ENCODE data around the gene FLCN.
"Not testable (repeated sequence)": the region's sequence is repeated elsewhere in the genome, so short reads cannot be mapped to it uniquely, and the experiment has no call there.

FLCN gene

DNA sequence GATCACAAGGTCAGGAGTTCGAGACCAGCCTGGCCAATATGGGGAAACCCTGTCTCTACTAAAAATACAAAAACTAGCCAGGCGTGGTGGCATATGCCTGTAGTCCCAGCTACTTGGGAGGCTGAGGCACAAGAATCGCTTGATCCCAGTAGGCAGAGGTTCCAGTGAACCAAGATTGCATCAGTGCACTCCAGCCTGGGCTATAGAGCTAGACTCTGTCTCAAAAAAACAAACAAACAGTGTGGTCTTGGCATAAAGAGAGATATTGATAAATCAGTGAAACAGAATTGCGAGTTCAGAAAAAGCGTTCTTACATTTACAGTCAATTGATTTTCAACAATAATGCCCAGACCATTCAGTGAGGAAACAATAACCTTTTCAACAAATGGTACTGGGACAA, 41.5 kb downstream of the FLCN start:
- not testable (repeated sequence) for H3K27me3 ChIP-seq (ENCODE audit: control insufficient read depth, insufficient read depth, low read length); H3K4me3 ChIP-seq (ENCODE audit: low read length); H3K27ac ChIP-seq (ENCODE audit: low read length); H3K9ac ChIP-seq (ENCODE audit: low read length); H3K4me1 ChIP-seq (ENCODE audit: control insufficient read depth, low read depth, low read length); H3K36me3 ChIP-seq (ENCODE audit: control insufficient read depth, low read depth, low read length); H3K9me3 ChIP-seq (ENCODE audit: control insufficient read depth, low read depth, low read length)

DNA sequence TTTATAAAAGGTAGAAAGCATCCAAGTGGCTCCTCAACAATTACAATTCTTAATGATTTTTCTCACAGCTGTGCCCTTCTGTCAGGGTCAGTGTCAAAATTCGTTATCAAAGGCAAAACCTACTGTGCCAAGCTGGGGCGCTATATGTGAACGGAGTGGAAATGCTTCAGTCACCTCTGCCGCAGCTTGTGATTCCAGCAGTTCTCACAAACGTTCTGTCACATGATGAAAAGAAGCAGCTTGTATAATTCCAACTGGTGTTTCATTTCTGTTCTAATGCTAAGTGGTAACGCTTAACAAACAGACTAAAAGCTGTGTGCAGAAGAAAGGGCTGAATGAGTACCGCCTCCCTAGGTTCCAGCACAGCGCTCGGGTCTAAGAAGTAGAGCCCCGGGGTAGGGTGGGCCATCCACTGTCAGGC, 45.0 kb downstream of the FLCN start:
- no peaks in the 10 kb centered on the region for H3K27me3 ChIP-seq (ENCODE audit: control insufficient read depth, insufficient read depth, low read length)
- H3K9me3 ChIP-seq (ENCODE audit: control insufficient read depth, low read depth, low read length) = no peaks in the 10 kb centered on the region
- H3K27ac ChIP-seq (ENCODE audit: low read length) = no peak overlapping the region
- H3K4me1 ChIP-seq (ENCODE audit: control insufficient read depth, low read depth, low read length) = no peaks in the 10 kb centered on the region
- H3K9ac ChIP-seq (ENCODE audit: low read length) = no peak overlapping the region
- H3K36me3 ChIP-seq (ENCODE audit: control insufficient read depth, low read depth, low read length) = no peaks in the 10 kb centered on the region
- H3K4me3 ChIP-seq (ENCODE audit: low read length) = no peak overlapping the region

GRCh38 chr17:17191346-17191792, 45.6 kb downstream of the FLCN start:
- H3K9ac ChIP-seq (ENCODE audit: low read length) = no peak overlapping the region
- no peak overlapping the region for H3K27ac ChIP-seq (ENCODE audit: low read length)

GRCh38 chr17:17190188-17190587, 46.8 kb downstream of the FLCN start:
- Histone ChIP-seq H3K36me3 (ENCODE audit: control insufficient read depth, low read depth, low read length) (no peaks in the 10 kb centered on the region), H3K4me1 (ENCODE audit: control insufficient read depth, low read depth, low read length) (no peaks in the 10 kb centered on the region), H3K9me3 (ENCODE audit: control insufficient read depth, low read depth, low read length) (no peaks in the 10 kb centered on the region), H3K27ac (ENCODE audit: low read length) (no peak overlapping the region), H3K27me3 (ENCODE audit: control insufficient read depth, insufficient read depth, low read length) (no peaks in the 10 kb centered on the region), H3K4me3 (ENCODE audit: low read length) (no peak overlapping the region), H3K9ac (ENCODE audit: low read length) (no peak overlapping the region)

More at GRCh38 chr17:17191346-17191792, 45.6 kb downstream of the FLCN start:
- Histone ChIP-seq H3K4me3 (ENCODE audit: low read length) (no peak overlapping the region), H3K9me3 (ENCODE audit: control insufficient read depth, low read depth, low read length) (no peaks in the 10 kb centered on the region), H3K27me3 (ENCODE audit: control insufficient read depth, insufficient read depth, low read length) (no peaks in the 10 kb centered on the region), H3K36me3 (ENCODE audit: control insufficient read depth, low read depth, low read length) (no peaks in the 10 kb centered on the region), H3K4me1 (ENCODE audit: control insufficient read depth, low read depth, low read length) (no peaks in the 10 kb centered on the region)

DNA sequence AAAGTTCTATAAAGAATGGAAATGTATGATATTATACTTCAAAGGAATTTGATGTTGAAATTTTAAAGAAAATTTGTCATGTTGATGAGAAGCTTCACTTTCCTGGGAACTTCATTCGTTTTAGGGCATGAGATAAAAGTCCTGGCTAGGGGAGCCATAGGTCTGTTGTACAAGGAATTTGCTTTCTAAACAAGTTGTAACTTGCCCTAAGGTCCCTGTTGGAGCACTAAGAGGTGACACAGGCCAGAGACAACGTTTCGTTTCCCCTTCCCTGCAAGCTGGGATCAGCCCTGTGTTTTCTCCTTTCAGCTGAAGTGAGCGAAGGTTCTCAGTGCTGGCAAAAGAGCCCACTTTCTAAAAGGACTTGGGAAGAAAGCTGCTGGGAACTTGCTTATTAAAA, 47.4 kb downstream of the FLCN start:
- Histone ChIP-seq H3K27me3 (ENCODE audit: control insufficient read depth, insufficient read depth, low read length) (no peaks in the 10 kb centered on the region), H3K9ac (ENCODE audit: low read length) (no peak overlapping the region), H3K9me3 (ENCODE audit: control insufficient read depth, low read depth, low read length) (no peaks in the 10 kb centered on the region), H3K4me1 (ENCODE audit: control insufficient read depth, low read depth, low read length) (no peaks in the 10 kb centered on the region), H3K4me3 (ENCODE audit: low read length) (no peak overlapping the region), H3K36me3 (ENCODE audit: control insufficient read depth, low read depth, low read length) (no peaks in the 10 kb centered on the region), H3K27ac (ENCODE audit: low read length) (no peak overlapping the region)

DNA sequence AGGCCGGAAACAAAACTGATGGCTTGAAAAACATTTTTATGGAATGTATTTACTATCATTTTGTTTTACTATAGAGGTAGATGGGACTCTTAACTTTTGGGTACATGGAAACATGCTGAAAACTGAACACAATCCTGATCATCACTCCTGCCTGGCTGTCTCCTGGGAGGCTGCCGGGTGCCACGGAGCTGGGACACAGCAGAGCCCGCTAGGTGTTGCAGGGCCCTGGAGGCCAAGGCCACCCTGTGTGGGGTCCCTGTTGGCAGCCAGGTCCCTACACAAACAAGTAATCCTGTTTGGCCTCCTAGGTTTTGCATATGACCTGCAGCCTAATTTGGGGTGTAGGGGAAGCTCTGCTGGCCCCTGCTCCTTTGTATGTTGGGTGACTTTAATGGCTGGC, 48.4 kb downstream of the FLCN start:
- Histone ChIP-seq H3K27me3 (ENCODE audit: control insufficient read depth, insufficient read depth, low read length) (no peaks in the 10 kb centered on the region), H3K4me3 (ENCODE audit: low read length) (no peak overlapping the region), H3K36me3 (ENCODE audit: control insufficient read depth, low read depth, low read length) (peaks cover 7% of the 10 kb centered on the region), H3K9ac (ENCODE audit: low read length) (no peak overlapping the region), H3K9me3 (ENCODE audit: control insufficient read depth, low read depth, low read length) (no peaks in the 10 kb centered on the region), H3K4me1 (ENCODE audit: control insufficient read depth, low read depth, low read length) (no peaks in the 10 kb centered on the region), H3K27ac (ENCODE audit: low read length) (no peak overlapping the region)

GRCh38 chr17:17186551-17187505, 50.1 kb downstream of the FLCN start:
- H3K4me3 ChIP-seq (ENCODE audit: low read length) = no peak overlapping the region
- H3K9ac ChIP-seq (ENCODE audit: low read length) = no peak overlapping the region
- peaks cover 7% of the 10 kb centered on the region for H3K36me3 ChIP-seq (ENCODE audit: control insufficient read depth, low read depth, low read length)
- H3K4me1 ChIP-seq (ENCODE audit: control insufficient read depth, low read depth, low read length) = no peaks in the 10 kb centered on the region
- no peaks in the 10 kb centered on the region for H3K27me3 ChIP-seq (ENCODE audit: control insufficient read depth, insufficient read depth, low read length)
- no peaks in the 10 kb centered on the region for H3K9me3 ChIP-seq (ENCODE audit: control insufficient read depth, low read depth, low read length)
- H3K27ac ChIP-seq (ENCODE audit: low read length) = no peak overlapping the region

- no peak overlapping the region for H3K9ac ChIP-seq (ENCODE audit: low read length)
- H3K27me3 ChIP-seq (ENCODE audit: control insufficient read depth, insufficient read depth, low read length) = no peaks in the 10 kb centered on the region
- H3K36me3 ChIP-seq (ENCODE audit: control insufficient read depth, low read depth, low read length) = peaks cover 7% of the 10 kb centered on the region
- no peak overlapping the region for H3K27ac ChIP-seq (ENCODE audit: low read length)
- no peak overlapping the region for H3K4me3 ChIP-seq (ENCODE audit: low read length)
- H3K9me3 ChIP-seq (ENCODE audit: control insufficient read depth, low read depth, low read length) = no peaks in the 10 kb centered on the region
- H3K4me1 ChIP-seq (ENCODE audit: control insufficient read depth, low read depth, low read length) = no peaks in the 10 kb centered on the region
These were observed 50.9 kb downstream of the FLCN start for GRCh38 chr17:17186051-17186450.

DNA sequence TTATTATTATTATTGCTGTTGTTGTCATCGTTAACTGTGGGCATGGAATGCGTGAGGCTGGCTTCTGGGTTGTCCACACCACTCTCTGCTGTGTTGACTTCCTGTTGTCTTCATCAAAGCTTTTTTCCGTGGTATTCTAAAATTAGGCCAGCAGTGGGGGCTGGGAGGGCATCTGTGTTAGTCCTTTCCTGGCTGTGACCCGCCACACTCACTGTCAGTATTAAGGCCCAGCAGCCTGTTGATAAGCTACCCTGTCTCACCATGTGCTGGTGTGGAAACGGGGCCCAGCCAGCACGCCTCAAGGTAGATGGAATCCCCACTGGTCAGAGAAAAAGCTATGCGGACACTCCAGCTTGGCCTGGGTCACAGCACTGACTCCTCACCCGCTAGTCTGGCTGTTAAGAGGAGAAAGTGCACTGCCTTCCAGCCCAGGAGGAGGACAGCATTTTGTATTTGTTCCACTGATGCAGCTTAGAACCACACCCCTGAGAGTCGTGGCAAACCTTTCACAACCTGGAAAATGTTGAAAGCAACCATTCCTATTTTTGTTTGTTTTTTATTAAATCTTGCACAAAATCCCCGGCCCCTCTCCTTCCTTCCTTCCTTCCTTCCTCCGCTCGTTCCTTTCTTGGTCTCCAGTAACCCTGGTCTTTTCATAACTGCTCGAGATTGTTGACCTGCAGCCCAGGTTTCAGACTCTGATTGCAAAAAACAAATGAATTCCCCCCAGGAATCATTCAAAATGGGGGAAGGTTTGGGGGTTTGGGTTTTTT, 51.8 kb downstream of the FLCN start:
- H3K36me3 ChIP-seq (ENCODE audit: control insufficient read depth, low read depth, low read length) = peaks cover 16% of the 10 kb centered on the region
- H3K27ac ChIP-seq (ENCODE audit: low read length); H3K9ac ChIP-seq (ENCODE audit: low read length); H3K9me3 ChIP-seq (ENCODE audit: control insufficient read depth, low read depth, low read length); H3K4me3 ChIP-seq (ENCODE audit: low read length); H3K27me3 ChIP-seq (ENCODE audit: control insufficient read depth, insufficient read depth, low read length); H3K4me1 ChIP-seq (ENCODE audit: control insufficient read depth, low read depth, low read length): not testable (repeated sequence)

DNA sequence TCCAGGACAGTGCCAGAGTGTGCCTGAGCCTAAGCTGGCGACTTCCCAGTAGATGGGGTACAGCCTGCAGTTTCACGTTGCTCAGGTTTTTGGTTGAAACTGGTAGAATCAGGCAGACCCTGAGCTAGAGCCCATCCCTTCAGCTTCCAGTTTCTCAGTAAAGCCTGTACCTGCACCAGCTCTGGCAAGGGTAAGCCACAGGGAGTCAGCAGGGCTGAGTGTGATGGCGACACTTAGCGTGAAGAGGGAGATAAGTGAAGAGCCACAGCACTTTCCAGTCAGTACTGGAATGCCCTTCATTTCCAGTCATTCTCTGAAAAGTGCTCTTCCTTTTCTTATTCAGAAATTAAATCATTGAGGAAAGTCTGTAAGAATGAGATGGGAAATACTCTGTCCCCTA, 53.2 kb downstream of the FLCN start:
- Histone ChIP-seq H3K4me3 (ENCODE audit: low read length) (no peak overlapping the region), H3K27ac (ENCODE audit: low read length) (no peak overlapping the region), H3K27me3 (ENCODE audit: control insufficient read depth, insufficient read depth, low read length) (no peaks in the 10 kb centered on the region), H3K9ac (ENCODE audit: low read length) (no peak overlapping the region), H3K4me1 (ENCODE audit: control insufficient read depth, low read depth, low read length) (no peaks in the 10 kb centered on the region), H3K36me3 (ENCODE audit: control insufficient read depth, low read depth, low read length) (peaks cover 24% of the 10 kb centered on the region), H3K9me3 (ENCODE audit: control insufficient read depth, low read depth, low read length) (no peaks in the 10 kb centered on the region)

- no peak overlapping the region for H3K27ac ChIP-seq (ENCODE audit: low read length)
- no peak overlapping the region for H3K4me3 ChIP-seq (ENCODE audit: low read length)
- peaks cover 32% of the 10 kb centered on the region for H3K36me3 ChIP-seq (ENCODE audit: control insufficient read depth, low read depth, low read length)
- no peaks in the 10 kb centered on the region for H3K9me3 ChIP-seq (ENCODE audit: control insufficient read depth, low read depth, low read length)
- H3K27me3 ChIP-seq (ENCODE audit: control insufficient read depth, insufficient read depth, low read length) = no peaks in the 10 kb centered on the region
- H3K9ac ChIP-seq (ENCODE audit: low read length) = no peak overlapping the region
- no peaks in the 10 kb centered on the region for H3K4me1 ChIP-seq (ENCODE audit: control insufficient read depth, low read depth, low read length)
These were observed 54.3 kb downstream of the FLCN start for GRCh38 chr17:17182598-17183136.
